Superior temporal gyrus (tissue), 1 donor: ENCODE results near the gene PLEKHA5.

Experiments
- DNase-seq: peaks from one replicate; pipeline ENCODE4 v3.0.0-alpha.2; 2016; ENCODE audit errors: extremely low spot score

PLEKHA5 gene

DNA sequence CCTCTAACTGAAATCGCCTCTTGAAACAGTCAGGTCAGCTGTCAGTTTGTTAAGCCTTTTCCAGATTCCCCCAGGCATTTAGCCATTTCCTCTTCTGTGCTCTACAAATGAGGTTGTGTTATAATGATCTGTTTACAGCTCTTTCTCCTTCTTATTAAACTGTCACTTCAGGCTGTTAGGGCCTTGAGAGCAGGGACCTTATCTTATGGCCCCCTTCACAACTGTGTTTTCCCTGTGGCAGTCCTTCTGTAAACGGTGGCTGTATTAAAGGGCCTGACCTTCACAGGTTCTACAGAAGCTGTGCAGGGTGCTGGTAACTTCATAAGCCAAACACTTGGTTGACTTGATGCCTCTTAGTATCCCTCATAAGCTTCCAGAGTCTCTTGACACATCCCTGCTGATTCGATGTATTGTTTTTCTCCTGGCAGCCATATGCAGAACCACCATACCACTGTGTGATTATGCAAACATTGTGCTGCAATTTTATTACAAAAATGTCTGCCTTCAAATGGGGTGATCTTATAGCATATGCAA is 104.7 kb downstream of the PLEKHA5 start:
- DNase-seq: no peak

DNA sequence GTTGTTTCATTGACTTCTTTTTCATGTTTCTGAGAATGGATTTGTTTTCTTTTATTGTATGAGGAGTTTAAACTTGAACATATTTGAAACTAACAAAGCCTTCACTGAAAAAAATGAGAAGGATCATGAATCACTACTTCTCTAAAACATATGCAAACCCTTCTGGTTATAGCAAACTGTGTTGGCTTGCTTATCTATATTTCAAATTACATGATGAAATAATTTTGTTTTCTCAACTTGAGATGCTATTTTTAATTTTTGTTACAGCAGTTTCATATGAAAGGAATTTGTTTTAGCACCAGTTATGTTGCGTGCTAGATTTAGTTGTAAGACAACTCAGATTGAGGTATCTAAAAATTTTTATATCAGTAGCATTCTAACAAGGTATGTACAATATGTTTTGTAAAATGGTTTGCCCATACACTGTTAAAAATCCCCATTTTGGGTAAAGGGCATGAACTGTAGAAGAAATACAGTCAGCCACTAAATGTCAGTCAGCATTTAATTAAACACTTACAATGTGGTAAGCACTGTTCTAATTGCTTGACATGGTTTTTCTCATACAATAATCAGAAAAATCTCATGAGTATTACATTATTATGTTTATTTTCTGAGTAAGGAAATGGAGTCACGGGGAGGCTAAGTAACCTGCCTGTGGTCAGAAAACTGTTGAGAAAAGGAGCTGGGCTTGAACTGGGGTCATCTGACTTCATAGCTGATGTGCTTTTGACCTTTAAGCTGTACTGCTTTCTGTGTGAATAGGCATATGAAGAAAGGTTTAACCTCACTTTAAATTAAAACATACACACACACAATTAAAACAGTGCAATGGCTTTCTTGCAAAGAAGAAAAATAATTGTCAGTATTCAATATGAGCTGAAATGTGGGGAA is 105.7 kb downstream of the PLEKHA5 start:
- DNase-seq: peak; percentile 61

- DNase-seq: no peak
Measured at GRCh38 chr12:19236656-19237055, 107.1 kb downstream of the PLEKHA5 start.

GRCh38 chr12:19238540-19238939 is 109.0 kb downstream of the PLEKHA5 start:
- no peak for DNase-seq

GRCh38 chr12:19239102-19239501 is 109.6 kb downstream of the PLEKHA5 start:
- DNase-seq: no peak

- peak; percentile 75 for DNase-seq
Measured at GRCh38 chr12:19239616-19240234, 110.2 kb downstream of the PLEKHA5 start.

- no peak for DNase-seq
Measured at GRCh38 chr12:19242581-19242980, 113.0 kb downstream of the PLEKHA5 start.

GRCh38 chr12:19243551-19243950 is 114.0 kb downstream of the PLEKHA5 start:
- DNase-seq: no peak

DNA sequence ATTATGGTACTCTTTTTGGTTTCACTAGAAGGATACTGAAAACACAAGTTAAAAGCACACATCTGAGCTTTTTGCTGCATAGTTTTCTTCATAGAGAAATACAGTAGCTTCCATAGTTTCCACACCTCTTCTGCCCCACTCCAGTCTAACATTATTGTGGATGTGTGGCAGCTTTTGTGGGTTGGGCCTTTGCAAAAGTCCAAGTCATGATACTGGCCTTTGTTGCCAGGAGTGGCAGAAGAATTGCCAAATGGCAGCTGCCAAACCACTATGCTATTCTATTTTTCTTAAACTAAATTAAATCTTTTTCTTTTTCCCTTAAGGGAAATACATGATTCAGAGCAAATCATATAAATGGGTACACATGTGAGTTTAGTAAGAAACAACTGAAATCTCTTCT is 114.8 kb downstream of the PLEKHA5 start:
- DNase-seq: no peak

- no peak for DNase-seq
Measured at GRCh38 chr12:19245106-19245505, 115.6 kb downstream of the PLEKHA5 start.

GRCh38 chr12:19245666-19246065 is 116.1 kb downstream of the PLEKHA5 start:
- no peak for DNase-seq

DNA sequence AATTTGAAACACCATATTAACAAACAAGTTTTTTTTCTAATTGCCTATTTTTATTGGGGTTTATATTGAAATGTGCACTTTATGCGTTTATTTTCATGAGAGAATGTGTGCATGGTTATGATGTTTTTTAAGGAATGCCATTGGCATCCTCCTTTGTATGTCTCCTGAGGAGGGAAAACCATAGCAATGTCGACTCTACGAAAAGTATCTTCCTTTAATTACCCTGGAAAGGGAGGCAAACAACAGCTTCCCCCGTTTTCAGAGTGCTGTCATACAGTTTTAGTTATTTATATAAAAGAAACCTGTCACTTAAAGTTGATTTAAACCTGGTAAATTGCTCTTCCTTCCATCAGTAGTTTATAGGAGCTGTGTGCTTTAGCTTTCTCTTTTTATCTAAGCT is 117.4 kb downstream of the PLEKHA5 start:
- no peak for DNase-seq

- DNase-seq: no peak
Measured at GRCh38 chr12:19248929-19249602, 119.5 kb downstream of the PLEKHA5 start.

DNA sequence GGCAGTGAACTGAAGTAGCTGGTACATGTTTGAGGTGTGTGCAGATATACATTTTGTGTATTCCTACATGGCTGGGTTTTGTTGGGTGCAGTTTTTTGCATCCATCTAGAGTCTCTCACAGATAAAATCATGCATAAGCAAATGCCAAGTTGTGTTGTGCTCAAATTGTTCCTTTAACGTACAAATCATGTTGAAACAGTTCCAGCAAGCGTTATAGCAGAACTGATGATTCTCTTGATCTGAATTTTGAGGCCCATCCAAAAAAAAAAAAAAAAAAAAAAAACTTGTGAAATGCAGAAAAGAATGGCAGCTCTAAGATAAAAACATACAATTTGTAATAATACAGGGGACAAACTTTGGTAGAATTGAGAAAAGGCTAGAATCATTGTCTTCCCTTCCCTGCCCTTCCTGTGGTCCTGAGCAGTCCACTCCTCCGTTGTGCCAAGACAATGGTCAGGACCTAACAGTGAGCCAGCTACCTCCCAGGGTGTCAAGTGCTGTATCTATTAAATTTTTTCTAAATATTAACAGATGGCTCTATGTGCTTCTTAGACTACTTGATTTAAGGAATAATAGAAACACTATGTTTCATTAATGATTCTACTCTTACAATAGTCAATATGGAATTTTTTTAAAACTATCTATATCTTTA is 122.1 kb downstream of the PLEKHA5 start:
- no peak for DNase-seq

- no peak for DNase-seq
Measured at GRCh38 chr12:19260135-19260534, 130.6 kb downstream of the PLEKHA5 start.

DNA sequence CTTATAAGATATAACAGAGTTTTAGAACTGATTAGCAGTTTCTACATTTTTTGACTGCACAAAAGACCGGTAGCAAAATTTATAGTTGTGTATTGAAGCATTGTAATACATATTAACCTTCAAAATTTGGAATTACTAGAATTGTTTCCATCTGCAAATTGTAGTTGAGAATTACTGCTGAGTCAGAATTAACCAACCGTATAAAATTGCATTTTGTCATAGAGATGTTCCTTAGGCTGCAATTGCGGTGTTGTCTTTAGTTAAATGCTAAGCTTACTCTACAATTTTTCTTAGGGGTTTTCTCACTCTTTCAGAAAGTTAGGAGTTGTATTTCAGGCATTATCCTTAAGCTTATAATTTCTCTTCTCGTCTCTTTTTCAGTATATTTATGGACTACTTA is 132.2 kb downstream of the PLEKHA5 start:
- no peak for DNase-seq

DNA sequence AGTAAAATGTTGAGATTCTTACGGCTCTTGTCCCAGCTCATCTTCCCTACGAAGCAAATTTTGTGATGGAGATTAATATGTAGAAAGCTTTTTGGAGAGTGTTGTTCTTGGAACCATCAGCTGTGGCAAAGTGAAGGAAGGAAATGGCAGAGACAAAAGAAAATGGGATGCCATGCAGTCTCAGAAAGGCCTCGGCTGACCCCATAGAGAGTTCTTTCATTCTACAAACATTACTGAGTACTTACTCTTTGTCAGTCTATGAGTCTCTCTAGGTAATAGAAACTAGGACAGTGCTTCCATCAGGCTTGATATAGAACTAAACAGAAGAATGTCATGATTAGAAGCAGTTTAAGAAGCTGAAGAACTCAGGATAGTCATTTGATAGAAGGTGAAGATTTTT is 134.1 kb downstream of the PLEKHA5 start:
- DNase-seq: no peak

- no peak for DNase-seq
Measured at GRCh38 chr12:19273482-19274330, 144.2 kb downstream of the PLEKHA5 start.

DNA sequence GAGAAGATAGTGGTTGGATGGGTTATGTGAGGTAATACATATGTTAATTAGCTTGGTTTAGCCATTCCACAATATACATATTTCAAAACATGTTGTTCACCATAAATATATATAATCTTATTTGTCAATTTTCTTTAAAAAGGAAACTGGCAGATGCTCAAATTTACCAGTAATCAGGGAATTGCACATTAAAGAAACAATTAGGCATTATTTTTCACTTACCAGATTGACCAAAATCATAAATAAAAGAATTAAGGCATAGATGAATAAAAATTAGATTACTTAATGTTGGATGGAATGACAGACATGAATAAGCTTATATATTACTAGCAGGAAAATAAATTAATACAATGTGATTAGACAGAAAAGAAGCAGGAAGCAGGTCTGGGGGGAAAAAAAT is 147.2 kb downstream of the PLEKHA5 start:
- no peak for DNase-seq

DNA sequence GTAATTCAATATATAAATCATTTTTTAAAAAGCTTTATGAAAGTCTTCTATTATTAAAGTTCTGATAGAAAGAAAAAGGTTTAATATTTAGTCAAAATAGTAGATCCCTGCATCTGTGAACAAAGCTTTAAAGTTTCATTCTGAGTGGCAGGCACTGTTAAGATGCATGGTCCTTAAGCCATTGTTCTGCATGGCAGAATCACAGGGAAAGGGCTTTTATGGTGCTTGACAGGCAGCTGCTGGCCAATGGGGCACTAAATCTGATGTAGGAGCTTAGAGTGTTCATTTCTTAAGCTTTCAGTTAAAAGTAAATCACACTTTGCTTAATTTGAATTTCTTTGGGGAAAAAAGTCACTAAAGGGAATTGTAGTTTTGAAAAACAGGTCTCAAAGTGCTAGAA is 148.2 kb downstream of the PLEKHA5 start:
- no peak for DNase-seq

GRCh38 chr12:19278407-19278806 is 148.9 kb downstream of the PLEKHA5 start:
- no peak for DNase-seq
